Umbilical cord (tissue), 2 donors: ENCODE data around the gene DTNA. TPM values are rescaled to one million over a fixed set of nuclear protein-coding genes. Genes with fewer than 3 reads are reported as not detected.
"Not testable (repeated sequence)": the region's sequence is repeated elsewhere in the genome, so short reads cannot be mapped to it uniquely, and the experiment has no call there.

Source experiments
- DNase-seq: peaks from one replicate; pipeline ENCODE4 v3.0.0-alpha.2; 2015; ENCODE audit warnings: low spot score
- total RNA-seq: library from RNA; depleted of rRNA; stranded (reverse); fragments of >200 nt; gene quantifications from one replicate; pipeline ENCODE4 v1.2.3, GENCODE V29; 2014; ENCODE audit warnings: low replicate concordance; ENCODE audit not compliant: insufficient read depth

Gene DTNA
- 82.8 TPM for total RNA-seq

GRCh38 chr18:34709750-34710441, at the start of gene DTNA:
DTNA (plus strand) TSS chr18:34710298; CDS start chr18:34755977, 45,679 bp downstream.
- peak; percentile 82 for DNase-seq

- no peak for DNase-seq
Measured at GRCh38 chr18:34660572-34660971, 49.5 kb upstream of the DTNA start.

GRCh38 chr18:34661464-34662087, 48.5 kb upstream of the DTNA start:
- DNase-seq: peak; percentile 57

- no peak for DNase-seq
Measured at GRCh38 chr18:34676816-34677574, 33.1 kb upstream of the DTNA start.

GRCh38 chr18:34689750-34690149, 20.3 kb upstream of the DTNA start:
- DNase-seq: not testable (repeated sequence)

- no peak for DNase-seq
Measured at GRCh38 chr18:34691614-34692013, 18.5 kb upstream of the DTNA start.

GRCh38 chr18:34694591-34695165, 15.4 kb upstream of the DTNA start:
- peak; percentile 48 for DNase-seq

GRCh38 chr18:34695310-34695709, 14.8 kb upstream of the DTNA start:
- DNase-seq: no peak

GRCh38 chr18:34696671-34697070, 13.4 kb upstream of the DTNA start:
- no peak for DNase-seq

GRCh38 chr18:34697233-34697632, 12.9 kb upstream of the DTNA start:
- no peak for DNase-seq

- no peak for DNase-seq
Measured at GRCh38 chr18:34697891-34698290, 12.2 kb upstream of the DTNA start.

- no peak for DNase-seq
Measured at GRCh38 chr18:34701911-34702310, 8.2 kb upstream of the DTNA start.

GRCh38 chr18:34702814-34703213, 7.3 kb upstream of the DTNA start:
- DNase-seq: no peak

- no peak for DNase-seq
Measured at GRCh38 chr18:34704074-34704473, 6.0 kb upstream of the DTNA start.

- DNase-seq: no peak
Measured at GRCh38 chr18:34704823-34705222, 5.3 kb upstream of the DTNA start.

GRCh38 chr18:34707670-34708069, 2.4 kb upstream of the DTNA start:
- peak; percentile 92 for DNase-seq

GRCh38 chr18:34709104-34709503, 994 bp upstream of the DTNA start:
- peak; percentile 63 for DNase-seq

- no peak for DNase-seq
Measured at GRCh38 chr18:34710458-34710914, 388 bp downstream of the DTNA start.

GRCh38 chr18:34710934-34711333, 836 bp downstream of the DTNA start:
- DNase-seq: peak; percentile 24

GRCh38 chr18:34716111-34716510, 6.0 kb downstream of the DTNA start:
- not testable (repeated sequence) for DNase-seq

GRCh38 chr18:34718610-34719009, 8.5 kb downstream of the DTNA start:
- DNase-seq: no peak

GRCh38 chr18:34720220-34720619, 10.1 kb downstream of the DTNA start:
- no peak for DNase-seq
